K562 (cell line): ENCODE measurements around the gene IPCEF1. TPM values are rescaled to one million over a fixed set of nuclear protein-coding genes. Genes with fewer than 3 reads are reported as not detected.

ENCODE experiments used
- ATAC-seq: fragments of 200-7000 bp; cut with Tn5 transposase; 3 replicates; pipeline ENCODE4 v1.9.1; 2020; ENCODE audit warnings: moderate library complexity
- BruUV-seq: library from RNA; stranded (reverse); fragments of 400-500 nt; replicated peaks from 2 replicates; lab custom pipeline; 2021; lab: Mats Ljungman, UMichigan
- CTCF ChIA-PET: fragments of 300-600 bp; formaldehyde crosslinking; extraction: SDS; loops from one replicate; lab custom pipeline; 2021; ENCODE audit warnings: low intra/inter-chr PET ratio; lab: Yijun Ruan, JAX
- POLR2A ChIA-PET: fragments of 300-600, 350-650 bp; sonication (Branson Sonifier 250); formaldehyde crosslinking; extraction: SDS; loops from one replicate; lab custom pipeline; 2021; ENCODE audit warnings: antibody characterized with exemption, inconsistent platforms; lab: Yijun Ruan, JAX
- DNase-seq, 4 experiments: peaks; one replicate each; pipeline versions ENCODE4 v3.0.0 to v3.0.0-alpha.2; 2011 to 2018; ENCODE audit warnings: low spot score in 3 of 4, mixed read lengths in 3 of 4; ENCODE audit errors: extremely low read depth in 1 of 4
- FAIRE-seq: peaks from 2 replicates; lab custom pipeline; 2011; peaks lifted over from hg19 to GRCh38; lab: Jason Lieb, UNC
- H2AFZ ChIP-seq: 2 replicates; pipeline ENCODE4 v1.6.0; 2011; ENCODE audit warnings: low read depth, low read length, control low read depth, inconsistent platforms
- H3K27ac ChIP-seq: fragments of 200-600 bp; 3 replicates; pipeline ENCODE4 v1.8.0; 2011; ENCODE audit warnings: low read depth, mild to moderate bottlenecking, control low read depth, inconsistent platforms, low read length, moderate library complexity, mixed read lengths; ENCODE audit errors: extremely low read depth
- H3K27me3 ChIP-seq, 2 experiments: fragments of 300-600 bp in 1 of 2; 2 replicates in 1 of 2; 3 replicates in 1 of 2; pipeline versions ENCODE4 v1.6.0 to v1.8.0; 2011; ENCODE audit warnings: inconsistent platforms in 2 of 2, low read length in 2 of 2, mild to moderate bottlenecking in 1 of 2, mixed read lengths in 1 of 2, moderate library complexity in 1 of 2; ENCODE audit not compliant: control insufficient read depth in 2 of 2, insufficient read depth in 2 of 2
- H3K36me3 ChIP-seq: fragments of 300-600 bp; 3 replicates; pipeline ENCODE4 v1.8.0; 2011; ENCODE audit warnings: mild to moderate bottlenecking, low read length, inconsistent platforms; ENCODE audit not compliant: control insufficient read depth, insufficient read depth
- H3K4me1 ChIP-seq, 2 experiments: fragments of 200-600 bp in 1 of 2; replicated peaks in 1 of 2; 2 replicates in 1 of 2; 3 replicates in 1 of 2; pipeline versions ENCODE4 v1.5.1 to v1.8.0; 2011; ENCODE audit warnings: inconsistent platforms in 2 of 2, low read length in 2 of 2, mild to moderate bottlenecking in 1 of 2, mixed read lengths in 1 of 2, moderate library complexity in 1 of 2; ENCODE audit not compliant: control insufficient read depth in 2 of 2, insufficient read depth in 2 of 2
- H3K4me2 ChIP-seq: 2 replicates; pipeline ENCODE4 v1.6.1; 2011; ENCODE audit warnings: low read length, control low read depth, inconsistent platforms, mixed read lengths; ENCODE audit not compliant: insufficient read depth
- H3K4me3 ChIP-seq: fragments of 200-600 bp; sonication (generic), shearing (Covaris generic); 2 replicates; pipeline ENCODE4 v1.5.1; 2016; ENCODE audit warnings: control low read depth, inconsistent platforms
- H3K79me2 ChIP-seq: fragments of 200-600 bp; 3 replicates; pipeline ENCODE4 v1.8.0; 2011; ENCODE audit warnings: low read length, inconsistent platforms; ENCODE audit not compliant: control insufficient read depth, insufficient read depth
- H3K9ac ChIP-seq, 2 experiments: 2 replicates each; pipeline versions ENCODE4 v1.6.0 to v1.6.1; 2011; ENCODE audit warnings: low read depth in 2 of 2, low read length in 2 of 2, control low read depth in 1 of 2, inconsistent platforms in 1 of 2, mild to moderate bottlenecking in 1 of 2, mixed read lengths in 1 of 2; ENCODE audit not compliant: insufficient read depth in 1 of 2
- H3K9me1 ChIP-seq: one replicate; pipeline ENCODE4 v1.6.0; 2011; ENCODE audit warnings: inconsistent platforms, mild to moderate bottlenecking, low read length, moderate library complexity; ENCODE audit not compliant: control insufficient read depth, insufficient read depth
- H3K9me3 ChIP-seq: replicated peaks from 2 replicates; pipeline ENCODE4 v1.5.1; 2011; ENCODE audit warnings: low read depth, low read length, inconsistent platforms; ENCODE audit not compliant: control insufficient read depth, insufficient read depth
- H4K20me1 ChIP-seq: replicated peaks from 2 replicates; pipeline ENCODE4 v1.6.1; 2011; ENCODE audit warnings: low read length, inconsistent platforms, mixed read lengths; ENCODE audit not compliant: control insufficient read depth, insufficient read depth
- ELF1 ChIP-seq: fragments of 200-800 bp; sonication (Bioruptor generic); IDR thresholded peaks from 2 replicates; pipeline ENCODE4 v1.6.1; 2016; ENCODE audit warnings: missing genetic modification characterization, missing compliant biosample characterization
- MEF2A ChIP-seq: IDR thresholded peaks from 2 replicates; pipeline ENCODE4 v1.6.1; 2011; ENCODE audit warnings: low read depth, mild to moderate bottlenecking, low read length, moderate library complexity; ENCODE audit not compliant: control insufficient read depth
- NFXL1 ChIP-seq: fragments of 450-650 bp; formaldehyde crosslinking; IDR thresholded peaks from 2 replicates; pipeline ENCODE4 v1.4.0; 2021; ENCODE audit warnings: mild to moderate bottlenecking
- PRDM10 ChIP-seq: fragments of 450-650 bp; IDR thresholded peaks from 2 replicates; pipeline ENCODE4 v1.6.1; 2018; ENCODE audit not compliant: partially characterized antibody
- ZSCAN32 ChIP-seq: fragments of 450-650 bp; formaldehyde crosslinking; IDR thresholded peaks from 2 replicates; pipeline ENCODE4 v1.4.0; 2020; ENCODE audit warnings: mild to moderate bottlenecking, moderate library complexity
- WGBS: fragments of 100-300 bp; shearing (Covaris generic); methylation state at CpG from one replicate; pipeline ENCODE4 v1.1.6; 2016; ENCODE audit warnings: low coverage, mixed read lengths; ENCODE audit not compliant: insufficient coverage; ENCODE audit errors: missing lambda C conversion rate; 5-methylcytosine and 5-hydroxymethylcytosine counted together
- in situ Hi-C: fragments of 300-500 bp; cut with MboI; formaldehyde crosslinking; loops from 4 replicates; pipeline ENCODE4 v1.15.0; 2018; ENCODE audit warnings: inconsistent platforms, mixed read lengths
- intact Hi-C: fragments of 100-400 bp; cut with micrococcal nuclease; formaldehyde crosslinking; loops from 2 replicates; pipeline ENCODE4 v1.14.2; 2022
- polyA plus RNA-seq, 8 experiments: library from polyadenylated mRNA; depleted of rRNA in 4 of 8; stranded (reverse) in 5 of 8; unstranded in 3 of 8; fragments of >200 nt; fragmentation: Nextera tagmentation in 2 of 8; fragmentation: Illumina TruSeq in 1 of 8; extraction: Ambion mirVana in 2 of 8; extraction: Trizol in 1 of 8; gene quantifications; 2 replicates each; pipeline versions ENCODE4 v1.2.1 to v1.2.3, GENCODE V29; 2011 to 2014; ENCODE audit warnings: inconsistent platforms in 1 of 8, missing spikeins in 1 of 8
- total RNA-seq, 7 experiments: library from RNA; depleted of rRNA in 6 of 7; stranded (reverse); fragments of >200 nt in 6 of 7; fragmentation: Illumina TruSeq in 2 of 7; extraction: Trizol in 2 of 7; gene quantifications; 2 replicates each; pipeline versions ENCODE4 v1.2.1 to v1.2.3, GENCODE V29; 2011 to 2021; ENCODE audit warnings: low replicate concordance in 1 of 7

The IPCEF1 gene
- total and polyA plus RNA-seq, 9 of the 15 experiments (the other 6 are each of a cell fraction or from before 2014, with no cell fraction given): 0.14 to 0.18 TPM; not detected in 7

DNA sequence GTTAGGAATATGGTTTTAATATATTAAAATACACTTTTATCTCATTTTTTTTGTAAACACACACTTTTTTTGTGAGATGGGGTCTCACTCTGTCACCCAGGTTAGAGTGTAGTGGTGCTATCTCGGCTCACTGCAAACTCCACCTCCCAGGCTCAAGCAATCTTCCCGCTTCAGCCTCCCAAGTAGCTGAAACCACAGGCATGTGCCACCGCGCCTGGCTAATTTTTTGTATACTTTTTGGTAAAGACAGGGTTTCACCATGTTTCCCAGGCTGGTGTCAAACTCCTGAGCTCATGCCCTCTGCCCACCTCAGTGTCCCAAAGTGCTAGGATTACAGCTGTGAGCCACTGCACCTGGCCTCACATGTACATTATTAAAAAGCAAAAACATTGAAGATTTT lies 10.8 kb downstream of the IPCEF1 start:
- TF ChIP-seq NFXL1 (CRISPR knock-in tag) (no peak), PRDM10 (no peak), ELF1 (tag) (no peak), ZSCAN32 (CRISPR knock-in tag) (no peak), MEF2A (no peak)
- Histone ChIP-seq H3K4me2 (no peak overlapping the region), H3K27ac (no peak overlapping the region), H3K9ac (no peak overlapping the region), H3K9me1 (no peaks in the 10 kb centered on the region), H3K4me3 (no peak overlapping the region), H3K9me3 (no peaks in the 10 kb centered on the region), H3K27me3 (peaks cover 3 to 7% of the 10 kb centered on the region in 2 experiments; a peak in 3 of 5 replicates), H3K79me2 (no peaks in the 10 kb centered on the region), H2AFZ (no peak overlapping the region), H4K20me1 (no peaks in the 10 kb centered on the region), H3K36me3 (no peaks in the 10 kb centered on the region), H3K4me1 (no peaks in the 10 kb centered on the region; a peak in 1 of 5 replicates)
- no TSS peak for BruUV-seq
- FAIRE-seq (no peak), ATAC-seq (no peak), DNase-seq (no peak)
- 0% methylated on average over 4 of the region's 4 CpGs for WGBS
- in situ Hi-C loops (no loop called here), intact Hi-C loops (loop anchor here (2.0 kb wide), 1 partner anchor 189 kb away; no protein-coding TSS in a partner anchor)
- POLR2A ChIA-PET: interaction anchor here (0.6 to 0.9 kb wide), 3 partner anchors 11 to 68 kb away, joined by 3 read pairs; partner anchors contain the start of gene IPCEF1
- CTCF ChIA-PET: no interaction called here
